Measurements from ENCODE around the gene SGMS1. TPM values are rescaled to one million over a fixed set of nuclear protein-coding genes. Genes with fewer than 3 reads are reported as not detected.

Gene SGMS1
- total RNA-seq, 2 experiments from 2014 or later = 24.8 to 25.2 TPM

DNA sequence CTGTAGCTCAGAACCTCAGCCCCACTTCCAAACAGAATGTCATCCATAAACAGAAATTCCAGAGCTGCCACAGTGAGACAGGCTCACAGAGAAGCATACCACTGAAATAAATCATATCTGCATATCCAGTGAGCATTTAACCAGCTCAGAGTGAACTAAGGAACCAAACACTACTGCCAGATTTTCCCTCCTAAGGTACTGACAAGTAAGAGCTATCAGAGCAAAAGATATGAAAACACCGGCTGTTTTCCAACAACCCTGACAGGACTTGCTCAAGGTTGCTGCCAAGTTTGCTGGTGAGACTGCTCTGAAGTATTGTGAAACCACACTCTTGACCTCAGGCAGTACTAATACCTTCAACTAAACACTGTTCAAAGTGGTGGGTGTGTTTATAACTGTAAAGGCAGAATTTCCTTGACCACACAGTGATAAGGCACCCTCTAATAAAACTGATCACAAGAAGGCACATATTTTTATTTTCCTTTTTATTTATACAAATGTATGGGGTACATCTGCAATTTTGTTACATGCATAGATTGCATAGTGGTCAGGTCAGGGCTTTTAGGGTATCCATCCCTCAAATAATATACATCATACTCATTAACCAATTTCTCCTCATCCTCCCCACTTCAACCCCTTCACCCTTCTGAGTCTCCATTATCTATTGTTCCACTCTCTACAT, 18.3 kb downstream of the SGMS1 start:
- CTCF ChIA-PET = no interaction called here
- no peaks in the 10 kb centered on the region for H3K27me3 ChIP-seq (ENCODE audit: control insufficient read depth in 1 of 2, insufficient read depth in 2 of 2, low read length in 2 of 2)

DNA sequence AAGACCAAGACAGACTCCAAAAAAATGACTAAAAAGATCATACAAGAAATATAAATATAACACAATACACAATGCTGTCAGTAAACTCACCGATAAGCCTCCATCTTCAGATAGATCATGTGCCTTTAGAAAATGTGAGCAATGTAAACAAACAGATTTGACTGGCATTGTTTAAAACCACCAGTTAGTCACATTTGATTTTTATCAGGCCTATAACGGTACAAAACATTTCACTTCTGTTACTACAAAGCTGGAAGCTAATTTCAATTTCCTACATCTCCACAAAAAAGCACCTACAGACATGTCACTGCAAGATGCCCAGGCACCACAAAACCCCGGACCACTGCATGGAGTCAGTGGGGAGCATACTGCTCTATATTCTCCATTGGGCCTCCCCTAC, 18.9 kb downstream of the SGMS1 start:
- H3K9me3 Mint-ChIP-seq = no peaks in the 10 kb centered on the region
- H3K27me3 ChIP-seq (ENCODE audit: control insufficient read depth in 1 of 2, insufficient read depth in 2 of 2, low read length in 2 of 2) = no peaks in the 10 kb centered on the region
- CTCF ChIA-PET = no interaction called here
- no peaks in the 10 kb centered on the region for H3K36me3 ChIP-seq (ENCODE audit: insufficient read depth, low read length)
- H3K27me3 Mint-ChIP-seq = no peaks in the 10 kb centered on the region
- peak overlapping the region; percentile 75 for H3K27ac Mint-ChIP-seq
- POLR2A ChIA-PET = interaction anchor here (1.3 to 1.4 kb wide), 2 partner anchors 17 to 20 kb away, joined by 4 read pairs; no protein-coding TSS in a partner anchor
- TF ChIP-seq, protein P1, sequence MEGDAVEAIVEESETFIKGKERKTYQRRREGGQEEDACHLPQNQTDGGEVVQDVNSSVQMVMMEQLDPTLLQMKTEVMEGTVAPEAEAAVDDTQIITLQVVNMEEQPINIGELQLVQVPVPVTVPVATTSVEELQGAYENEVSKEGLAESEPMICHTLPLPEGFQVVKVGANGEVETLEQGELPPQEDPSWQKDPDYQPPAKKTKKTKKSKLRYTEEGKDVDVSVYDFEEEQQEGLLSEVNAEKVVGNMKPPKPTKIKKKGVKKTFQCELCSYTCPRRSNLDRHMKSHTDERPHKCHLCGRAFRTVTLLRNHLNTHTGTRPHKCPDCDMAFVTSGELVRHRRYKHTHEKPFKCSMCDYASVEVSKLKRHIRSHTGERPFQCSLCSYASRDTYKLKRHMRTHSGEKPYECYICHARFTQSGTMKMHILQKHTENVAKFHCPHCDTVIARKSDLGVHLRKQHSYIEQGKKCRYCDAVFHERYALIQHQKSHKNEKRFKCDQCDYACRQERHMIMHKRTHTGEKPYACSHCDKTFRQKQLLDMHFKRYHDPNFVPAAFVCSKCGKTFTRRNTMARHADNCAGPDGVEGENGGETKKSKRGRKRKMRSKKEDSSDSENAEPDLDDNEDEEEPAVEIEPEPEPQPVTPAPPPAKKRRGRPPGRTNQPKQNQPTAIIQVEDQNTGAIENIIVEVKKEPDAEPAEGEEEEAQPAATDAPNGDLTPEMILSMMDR (IDR thresholded peaks at IDR 0.05) = no peak
- DNase-seq (peak in 2 of 14 experiments; percentile 17 to 27), ATAC-seq (ENCODE audit: poor library complexity) (peak; percentile 54)
- H3K36me3 Mint-ChIP-seq (ENCODE audit: low read depth) = peaks cover 7% of the 10 kb centered on the region
- intact Hi-C loops (cut with DNase I, micrococcal nuclease) = loop anchor here in 1 of 2 experiments (1.0 kb wide), 1 partner anchor 15 kb away; no protein-coding TSS in a partner anchor
- H3K4me3 Mint-ChIP-seq = peak overlapping the region; percentile 17
- H3K4me3 ChIP-seq (ENCODE audit: low read length) = no peak overlapping the region
- peaks cover 85% of the 10 kb centered on the region for H3K4me1 Mint-ChIP-seq (ENCODE audit: low read depth)
- H3K27ac ChIP-seq (ENCODE audit: low read depth in 1 of 2, low read length in 2 of 2) = no peak overlapping the region
- peaks cover 27% of the 10 kb centered on the region for H3K4me1 ChIP-seq (ENCODE audit: insufficient read depth, low read length)
- no peaks in the 10 kb centered on the region for H3K9me3 ChIP-seq (ENCODE audit: control insufficient read depth in 1 of 2, insufficient read depth in 1 of 2, low read length in 2 of 2)

More for the DNA sequence above, 18.3 kb downstream of the SGMS1 start:
- ATAC-seq (ENCODE audit: poor library complexity) (no peak), DNase-seq (peak in 2 of 14 experiments; percentile 17 to 26)
- Mint-ChIP-seq H3K36me3 (ENCODE audit: low read depth) (peaks cover 7% of the 10 kb centered on the region), H3K4me3 (peak overlapping the region; percentile 17), H3K4me1 (ENCODE audit: low read depth) (peaks cover 85% of the 10 kb centered on the region), H3K27ac (peak overlapping the region; percentile 75), H3K9me3 (no peaks in the 10 kb centered on the region), H3K27me3 (no peaks in the 10 kb centered on the region)
- POLR2A ChIA-PET = interaction anchor here (1.3 to 1.4 kb wide), 2 partner anchors 16 to 19 kb away, joined by 4 read pairs; no protein-coding TSS in a partner anchor
- Histone ChIP-seq H3K4me1 (ENCODE audit: insufficient read depth, low read length) (peaks cover 27% of the 10 kb centered on the region), H3K27ac (ENCODE audit: low read depth in 1 of 2, low read length in 2 of 2) (no peak overlapping the region), H3K4me3 (ENCODE audit: low read length) (no peak overlapping the region), H3K9me3 (ENCODE audit: control insufficient read depth in 1 of 2, insufficient read depth in 1 of 2, low read length in 2 of 2) (no peaks in the 10 kb centered on the region), H3K36me3 (ENCODE audit: insufficient read depth, low read length) (no peaks in the 10 kb centered on the region)
- TF ChIP-seq, protein P1 (IDR thresholded peaks at IDR 0.05) = no peak
- intact Hi-C loops (cut with DNase I, micrococcal nuclease) = no loop called here

DNA sequence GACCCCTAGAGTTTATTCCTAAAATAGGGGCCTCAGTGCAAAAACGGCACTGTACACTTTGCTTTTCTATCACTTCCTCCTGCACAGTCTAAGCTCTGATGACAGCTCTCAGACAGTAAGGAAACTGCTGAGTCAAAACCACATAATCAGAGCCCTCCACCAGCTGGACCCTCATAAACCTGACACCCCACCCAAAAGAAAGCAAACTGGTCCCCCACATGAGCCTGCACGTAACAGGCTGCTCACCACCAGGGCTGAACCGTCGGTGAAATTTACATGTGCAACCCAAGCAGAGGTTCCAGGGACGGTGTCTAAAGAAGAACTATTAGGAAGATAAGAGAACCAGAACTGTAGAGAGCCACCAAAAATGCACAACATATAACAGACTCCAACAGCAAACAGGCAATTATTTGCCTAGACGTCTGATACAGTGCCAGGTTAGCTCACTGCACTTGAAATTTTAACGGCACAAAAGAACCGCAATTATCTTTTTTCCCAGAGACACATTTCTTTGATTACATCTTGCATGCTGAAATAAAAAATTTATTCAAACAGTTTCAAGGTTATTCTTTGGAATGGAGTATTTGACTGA, 19.6 kb downstream of the SGMS1 start:
- Mint-ChIP-seq H3K36me3 (ENCODE audit: low read depth) (peaks cover 7% of the 10 kb centered on the region), H3K27ac (peak overlapping the region; percentile 75), H3K4me3 (peak overlapping the region; percentile 74), H3K9me3 (no peaks in the 10 kb centered on the region), H3K27me3 (no peaks in the 10 kb centered on the region), H3K4me1 (ENCODE audit: low read depth) (peaks cover 85% of the 10 kb centered on the region)
- no peaks in the 10 kb centered on the region for H3K9me3 ChIP-seq (ENCODE audit: control insufficient read depth in 1 of 2, insufficient read depth in 1 of 2, low read length in 2 of 2)
- POLR2A ChIA-PET = interaction anchor here (1.3 to 1.4 kb wide), 2 partner anchors 18 to 20 kb away, joined by 4 read pairs; no protein-coding TSS in a partner anchor
- peaks cover 27% of the 10 kb centered on the region for H3K4me1 ChIP-seq (ENCODE audit: insufficient read depth, low read length)
- ATAC-seq (ENCODE audit: poor library complexity) (peak; percentile 34), DNase-seq (peak in 1 of 14 experiments; percentile 27)
- H3K27me3 ChIP-seq (ENCODE audit: control insufficient read depth in 1 of 2, insufficient read depth in 2 of 2, low read length in 2 of 2) = no peaks in the 10 kb centered on the region
- H3K27ac ChIP-seq (ENCODE audit: low read depth in 1 of 2, low read length in 2 of 2) = no peak overlapping the region
- H3K4me3 ChIP-seq (ENCODE audit: low read length) = no peak overlapping the region
- TF ChIP-seq, protein P1 (IDR thresholded peaks at IDR 0.05) = no peak
- CTCF ChIA-PET = no interaction called here
- intact Hi-C loops (cut with DNase I, micrococcal nuclease) = loop anchor here in 1 of 2 experiments (1.0 kb wide), 1 partner anchor 16 kb away; no protein-coding TSS in a partner anchor
- no peaks in the 10 kb centered on the region for H3K36me3 ChIP-seq (ENCODE audit: insufficient read depth, low read length)

Data from CD4-positive, alpha-beta T cell (primary cell).